PC-3 (cell line): ENCODE results near the gene TNFRSF6B.

ENCODE experiments used
- CTCF ChIP-seq: fragments of 300-600 bp; sonication (generic); conservative IDR thresholded peaks from 2 replicates; pipeline ENCODE4 v1.5.1; 2017; ENCODE audit warnings: antibody characterized with exemption, low read depth, mild to moderate bottlenecking, low read length
- EZH2 ChIP-seq: fragments of 300-600 bp; sonication (generic); IDR thresholded peaks from one replicate; pipeline ENCODE4 v1.6.1; 2017; ENCODE audit warnings: antibody characterized with exemption, mild to moderate bottlenecking, low read length; ENCODE audit not compliant: unreplicated experiment
- EZH2phosphoT487 ChIP-seq: fragments of 300-600 bp; sonication (generic); IDR thresholded peaks from 2 replicates; pipeline ENCODE4 v1.6.1; 2018; ENCODE audit warnings: mild to moderate bottlenecking, antibody characterized with exemption, low read length, borderline replicate concordance

GRCh38 chr20:63701329-63702035 lies 5.0 kb downstream of the TNFRSF6B start:
- no peak for TF ChIP-seq CTCF
- no peak for TF ChIP-seq EZH2phosphoT487
- no peak for TF ChIP-seq EZH2
